NT2/D1 (cell line): Measurements from ENCODE around the gene COG6.

ENCODE experiments used
- DNase-seq: peaks from one replicate; pipeline ENCODE4 v3.0.0-alpha.2; 2011; ENCODE audit warnings: low read depth, low spot score
- H3K27me3 ChIP-seq: 2 replicates; pipeline ENCODE4 v1.6.0; 2011; ENCODE audit warnings: mild to moderate bottlenecking; ENCODE audit not compliant: insufficient read length, insufficient read depth
- H3K36me3 ChIP-seq: 2 replicates; pipeline ENCODE4 v1.6.1; 2011; ENCODE audit warnings: mild to moderate bottlenecking, low read length, mixed read lengths; ENCODE audit not compliant: insufficient read depth, insufficient read length
- H3K4me1 ChIP-seq: 2 replicates; pipeline ENCODE4 v1.5.1; 2011; ENCODE audit not compliant: insufficient read depth, insufficient read length
- H3K4me3 ChIP-seq: 2 replicates; pipeline ENCODE4 v1.5.1; 2011; ENCODE audit warnings: low read depth; ENCODE audit not compliant: insufficient read length
- H3K9ac ChIP-seq: 2 replicates; pipeline ENCODE4 v1.6.0; 2011; ENCODE audit warnings: low read depth; ENCODE audit not compliant: insufficient read length
- H3K9me3 ChIP-seq: 2 replicates; pipeline ENCODE4 v1.5.1; 2011; ENCODE audit warnings: mild to moderate bottlenecking, low read length; ENCODE audit not compliant: insufficient read depth
- SUZ12 ChIP-seq: IDR thresholded peaks from 2 replicates; pipeline ENCODE4 v1.6.1; 2011; ENCODE audit not compliant: insufficient read length, insufficient read depth; ENCODE audit errors: extremely low read depth
- YY1 ChIP-seq: IDR thresholded peaks from 2 replicates; pipeline ENCODE4 v1.6.1; 2011; ENCODE audit not compliant: insufficient read length, insufficient read depth
- ZNF274 ChIP-seq: IDR thresholded peaks from 2 replicates; pipeline ENCODE4 v1.6.1; 2011; ENCODE audit warnings: mild to moderate bottlenecking, low read depth, low read length

The COG6 gene

GRCh38 chr13:39749528-39749927 lies 94.1 kb downstream of the COG6 start:
- Histone ChIP-seq H3K9me3 (no peaks in the 10 kb centered on the region), H3K4me3 (no peak overlapping the region), H3K27me3 (no peaks in the 10 kb centered on the region), H3K4me1 (no peaks in the 10 kb centered on the region), H3K36me3 (no peaks in the 10 kb centered on the region), H3K9ac (no peak overlapping the region)
- TF ChIP-seq SUZ12 (no peak), ZNF274 (no peak), YY1 (no peak)
- DNase-seq: no peak

- H3K4me1 ChIP-seq: no peaks in the 10 kb centered on the region
- no peaks in the 10 kb centered on the region for H3K9me3 ChIP-seq
- H3K4me3 ChIP-seq: no peak overlapping the region
- DNase-seq: no peak
- H3K36me3 ChIP-seq: no peaks in the 10 kb centered on the region
- no peak overlapping the region for H3K9ac ChIP-seq
- TF ChIP-seq ZNF274 (no peak), SUZ12 (no peak), YY1 (no peak)
- H3K27me3 ChIP-seq: no peaks in the 10 kb centered on the region
Observed at GRCh38 chr13:39751805-39752204, 96.3 kb downstream of the COG6 start.

- Histone ChIP-seq H3K4me3 (no peak overlapping the region), H3K9ac (no peak overlapping the region), H3K4me1 (no peaks in the 10 kb centered on the region), H3K27me3 (no peaks in the 10 kb centered on the region), H3K36me3 (no peaks in the 10 kb centered on the region), H3K9me3 (no peaks in the 10 kb centered on the region)
- no peak for DNase-seq
- TF ChIP-seq ZNF274 (no peak), YY1 (no peak), SUZ12 (no peak)
Observed at GRCh38 chr13:39760521-39760920, 105.1 kb downstream of the COG6 start.

GRCh38 chr13:39765801-39766463 lies 110.5 kb downstream of the COG6 start:
- Histone ChIP-seq H3K9me3 (no peaks in the 10 kb centered on the region), H3K4me1 (no peaks in the 10 kb centered on the region), H3K36me3 (no peaks in the 10 kb centered on the region), H3K4me3 (no peak overlapping the region), H3K27me3 (no peaks in the 10 kb centered on the region), H3K9ac (no peak overlapping the region)
- no peak for DNase-seq
- TF ChIP-seq SUZ12 (no peak), ZNF274 (no peak), YY1 (no peak)

- no peaks in the 10 kb centered on the region for H3K9me3 ChIP-seq
- DNase-seq: no peak
- no peaks in the 10 kb centered on the region for H3K36me3 ChIP-seq
- no peaks in the 10 kb centered on the region for H3K4me1 ChIP-seq
- no peak overlapping the region for H3K9ac ChIP-seq
- H3K27me3 ChIP-seq: no peaks in the 10 kb centered on the region
- TF ChIP-seq ZNF274 (no peak), YY1 (no peak), SUZ12 (no peak)
- no peak overlapping the region for H3K4me3 ChIP-seq
Observed at GRCh38 chr13:39766464-39767158, 111.1 kb downstream of the COG6 start.

GRCh38 chr13:39767791-39768517 lies 112.5 kb downstream of the COG6 start:
- DNase-seq: no peak
- H3K9me3 ChIP-seq: no peaks in the 10 kb centered on the region; the same call in 1 of the 2 replicates
- no peaks in the 10 kb centered on the region for H3K27me3 ChIP-seq
- no peaks in the 10 kb centered on the region for H3K36me3 ChIP-seq
- TF ChIP-seq YY1 (no peak), ZNF274 (no peak), SUZ12 (no peak)
- no peak overlapping the region for H3K9ac ChIP-seq
- no peaks in the 10 kb centered on the region for H3K4me1 ChIP-seq
- H3K4me3 ChIP-seq: no peak overlapping the region

- TF ChIP-seq SUZ12 (no peak), ZNF274 (no peak), YY1 (no peak)
- no peak overlapping the region for H3K9ac ChIP-seq
- DNase-seq: no peak
- no peak overlapping the region for H3K4me3 ChIP-seq
- no peaks in the 10 kb centered on the region for H3K36me3 ChIP-seq
- H3K27me3 ChIP-seq: no peaks in the 10 kb centered on the region
- H3K9me3 ChIP-seq: no peaks in the 10 kb centered on the region; the same call in 1 of the 2 replicates
- H3K4me1 ChIP-seq: no peaks in the 10 kb centered on the region
Observed at GRCh38 chr13:39768962-39769361, 113.5 kb downstream of the COG6 start.
